Stimulated activated CD4-positive, alpha-beta T cell treated with anti-CD3 and anti-CD28 coated beads, TNF-alpha, amount 100 ng/mL, for 1 hour (primary cell): ENCODE measurements around the gene ADPRS.

Experiments used
- DNase-seq, 3 donors: peaks; one replicate each; pipeline ENCODE4 v3.0.0-alpha.2; 2020; ENCODE audit warnings: low read depth in 3 of 3, low spot score in 1 of 3

Gene ADPRS

GRCh38 chr1:36132029-36132428 is 43.3 kb downstream of the ADPRS start:
- DNase-seq: no peak

- DNase-seq: no peak
These were observed 44.8 kb downstream of the ADPRS start for GRCh38 chr1:36133484-36133883.

GRCh38 chr1:36134031-36134430 is 45.3 kb downstream of the ADPRS start:
- no peak for DNase-seq

DNA sequence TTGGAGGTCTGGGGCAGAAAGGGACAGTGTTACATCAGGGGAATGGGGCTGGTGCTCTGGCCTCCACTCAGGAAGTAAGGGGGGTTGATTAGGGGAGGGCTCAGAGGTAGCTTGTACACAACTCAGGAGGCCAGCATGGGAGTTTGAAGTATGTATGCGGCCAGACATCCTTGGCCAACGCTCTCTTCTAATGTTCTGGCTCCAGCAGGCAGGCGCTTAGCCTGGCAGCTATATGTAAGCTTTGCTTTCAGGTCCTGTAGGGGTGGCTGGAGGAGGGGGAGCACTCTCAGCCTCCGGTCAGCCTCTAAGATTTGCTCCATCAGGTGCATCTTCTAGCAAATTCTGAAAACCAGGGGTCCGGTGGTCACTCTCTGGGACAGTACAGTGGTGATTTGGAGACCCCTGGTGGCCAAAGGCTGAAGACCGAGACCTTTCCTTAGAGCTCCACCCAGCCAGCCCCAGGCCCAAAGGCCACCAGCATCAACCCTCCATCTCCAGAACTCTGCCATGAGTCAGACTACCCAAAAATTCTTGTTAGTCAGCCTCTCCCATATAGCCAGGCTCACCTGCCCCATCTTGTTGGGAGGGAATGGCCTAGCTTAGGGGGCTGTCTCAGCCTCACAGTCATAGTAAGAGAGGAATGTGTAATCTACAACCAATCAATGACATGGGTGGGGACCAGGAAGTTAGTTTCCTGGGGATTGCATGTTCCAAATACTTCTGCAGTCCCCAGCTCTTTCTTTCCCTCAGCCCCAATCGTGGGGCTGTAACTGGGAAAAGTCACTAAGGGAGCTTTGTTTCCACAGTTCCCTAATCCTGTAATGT is 46.0 kb downstream of the ADPRS start:
- no peak for DNase-seq

DNA sequence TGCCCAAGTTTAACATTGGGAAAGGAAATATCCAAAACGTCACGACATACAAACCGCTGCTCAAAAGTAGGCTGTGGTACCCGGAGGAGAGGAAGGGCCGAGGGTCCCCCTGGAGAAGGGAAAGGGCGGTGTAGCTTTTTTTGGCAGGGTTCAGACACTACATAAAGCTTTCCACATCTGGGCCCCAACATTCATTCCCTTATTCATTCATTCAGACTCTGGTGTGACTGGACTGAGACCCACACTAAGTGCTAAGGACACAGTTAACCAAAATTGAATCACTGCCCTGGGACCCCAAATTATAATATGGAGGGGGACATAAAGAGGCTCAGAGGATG is 46.6 kb downstream of the ADPRS start:
- no peak for DNase-seq

DNA sequence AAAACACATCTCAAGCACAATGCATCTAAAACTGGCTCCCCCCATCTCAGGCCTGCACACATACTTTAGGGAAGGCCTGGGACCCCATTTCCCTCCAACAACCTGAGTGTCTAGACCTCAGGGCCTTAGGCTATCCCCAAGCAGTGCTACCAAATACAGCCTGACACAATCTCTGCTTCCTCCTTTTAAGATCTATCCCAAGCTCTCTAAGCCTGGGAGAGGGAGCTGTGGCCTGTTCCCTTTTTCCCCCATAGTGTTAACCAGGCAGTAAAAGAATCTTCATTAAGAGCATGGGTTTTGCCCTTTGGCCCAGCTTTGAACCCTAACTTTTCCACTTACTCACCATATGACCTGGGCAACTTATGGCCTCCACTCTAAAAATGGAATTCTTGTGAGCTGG is 47.1 kb downstream of the ADPRS start:
- DNase-seq: no peak

GRCh38 chr1:36136535-36136934 is 47.8 kb downstream of the ADPRS start:
- DNase-seq: no peak

- DNase-seq: no peak
These were observed 48.5 kb downstream of the ADPRS start for GRCh38 chr1:36137226-36137625.

DNA sequence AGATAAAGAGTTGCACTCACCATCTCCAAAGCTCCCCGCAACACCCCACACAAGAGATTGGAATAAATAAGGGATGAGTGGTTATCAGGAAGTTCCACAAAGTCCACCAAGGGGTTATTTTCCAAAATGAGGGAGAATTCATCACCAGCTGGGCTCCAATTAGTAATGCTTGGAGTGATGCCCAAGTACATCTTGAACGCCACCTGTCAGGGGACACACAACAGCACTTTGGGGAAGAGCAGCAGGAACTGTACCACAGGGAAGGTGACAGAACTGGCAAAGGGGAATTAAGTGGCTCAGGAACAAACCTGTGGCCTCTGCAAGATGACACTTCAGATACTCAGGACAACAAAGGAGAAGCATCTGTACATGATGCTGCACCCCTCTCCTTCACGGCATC is 49.1 kb downstream of the ADPRS start:
- DNase-seq: no peak

- DNase-seq: no peak
These were observed 50.8 kb downstream of the ADPRS start for GRCh38 chr1:36139521-36139920.

- DNase-seq: no peak
These were observed 53.4 kb downstream of the ADPRS start for GRCh38 chr1:36142121-36142520.

DNA sequence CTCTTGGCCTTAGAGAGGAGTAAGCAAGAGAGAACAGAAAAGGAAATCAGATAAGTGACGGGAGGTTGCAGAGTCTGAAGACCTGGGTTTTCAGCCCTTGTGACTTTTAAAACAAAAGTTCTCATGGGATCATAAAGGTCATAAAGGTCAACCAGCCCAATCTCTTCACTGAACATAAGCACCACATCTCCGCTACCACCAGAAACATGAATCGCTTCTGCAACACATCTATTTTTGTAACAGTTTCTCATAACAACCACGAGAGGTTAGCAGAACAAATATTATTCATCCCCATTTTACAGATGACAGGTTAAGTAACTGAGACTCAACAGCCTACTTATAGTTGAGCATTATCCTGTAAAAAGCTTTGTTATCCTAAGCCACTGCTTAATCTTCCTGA is 54.7 kb downstream of the ADPRS start:
- no peak for DNase-seq
